GM19324 (cell line): Measurements from ENCODE around the gene CLPX.
"Not testable (repeated sequence)": the region's sequence is repeated elsewhere in the genome, so short reads cannot be mapped to it uniquely, and the experiment has no call there.

Experiments
- ATAC-seq: cut with Tn5 transposase; IDR thresholded peaks from one replicate; pipeline ENCODE4 v1.9.1; 2021; ENCODE audit warnings: mild to moderate bottlenecking, moderate library complexity; ENCODE audit not compliant: unreplicated experiment, low FRiP score

CLPX gene

GRCh38 chr15:65106011-65106590 is 79.0 kb downstream of the CLPX start:
- ATAC-seq = no peak

GRCh38 chr15:65105038-65105437 is 80.1 kb downstream of the CLPX start:
- ATAC-seq = no peak

GRCh38 chr15:65102912-65103311 is 82.2 kb downstream of the CLPX start:
- ATAC-seq = no peak

GRCh38 chr15:65101891-65102708 is 83.0 kb downstream of the CLPX start:
- no peak for ATAC-seq

GRCh38 chr15:65101411-65101890 is 83.7 kb downstream of the CLPX start:
- no peak for ATAC-seq

GRCh38 chr15:65100442-65100841 is 84.7 kb downstream of the CLPX start:
- ATAC-seq = no peak

GRCh38 chr15:65099801-65100200 is 85.3 kb downstream of the CLPX start:
- not testable (repeated sequence) for ATAC-seq

- no peak for ATAC-seq
Observed at GRCh38 chr15:65099336-65099735, 85.8 kb downstream of the CLPX start.
